Breast epithelium (tissue), 4 donors: Measurements from ENCODE around the gene ECPAS. TPM values are rescaled to one million over a fixed set of nuclear protein-coding genes. Genes with fewer than 3 reads are reported as not detected.
"Not testable (repeated sequence)": the region's sequence is repeated elsewhere in the genome, so short reads cannot be mapped to it uniquely, and the experiment has no call there.

Source experiments
- DNase-seq, 2 donors: peaks; one replicate each; pipeline ENCODE4 v3.0.0-alpha.2; 2019; ENCODE audit warnings: low spot score in 2 of 2
- H3K27ac ChIP-seq, 2 donors: fragments of 200-600 bp; sonication (generic) in 1 of 2; one replicate each; pipeline ENCODE4 v1.5.1; 2016 to 2019; ENCODE audit warnings: mild to moderate bottlenecking in 1 of 2
- H3K27me3 ChIP-seq, 2 donors: fragments of 200-600 bp; sonication (generic) in 1 of 2; one replicate each; pipeline versions ENCODE4 v1.5.1 to v1.6.0; 2017 to 2019; ENCODE audit warnings: control low read depth in 1 of 2, mild to moderate bottlenecking in 1 of 2
- H3K36me3 ChIP-seq: fragments of 200-600 bp; one replicate; pipeline ENCODE4 v1.5.1; 2019
- H3K4me1 ChIP-seq, 2 donors: fragments of 200-600 bp; sonication (generic); one replicate each; pipeline ENCODE4 v1.5.1; 2016 to 2019; ENCODE audit warnings: control low read depth in 1 of 2
- H3K4me3 ChIP-seq, 3 donors: fragments of 200-600 bp; sonication (generic); 1 replicate in 2 of 3; 2 replicates in 1 of 3; pipeline ENCODE4 v1.5.1; 2016 to 2019; ENCODE audit warnings: mild to moderate bottlenecking in 3 of 3, moderate library complexity in 2 of 3
- H3K9me3 ChIP-seq, 2 donors: fragments of 200-600 bp; sonication (generic) in 1 of 2; one replicate each; pipeline ENCODE4 v1.5.1; 2016 to 2019; ENCODE audit warnings: control low read depth in 1 of 2
- POLR2A ChIP-seq: fragments of 450-650 bp; IDR thresholded peaks from one replicate; pipeline ENCODE4 v1.6.1; 2016; ENCODE audit warnings: antibody characterized with exemption, mild to moderate bottlenecking, moderate library complexity
- POLR2AphosphoS5 ChIP-seq, 3 donors: sonication (generic); formaldehyde crosslinking; IDR thresholded peaks; one replicate each; pipeline ENCODE4 v1.6.1; 2017; ENCODE audit warnings: antibody characterized with exemption in 3 of 3
- intact Hi-C: fragments of 100-400 bp; cut with DNase I; formaldehyde crosslinking; loops from one replicate; pipeline ENCODE4 v1.15.1; 2023; ENCODE audit warnings: low total_unique reads
- total RNA-seq, 3 donors: library from RNA; depleted of rRNA; stranded (reverse); fragments of >200 nt; gene quantifications; one replicate each; pipeline ENCODE4 v1.1.0, GENCODE V29; 2016
- TF ChIP-seq, protein P1 (sequence below), 3 donors: fragments of 450-650 bp; IDR thresholded peaks; one replicate each; pipeline ENCODE4 v1.5.1; 2016 to 2017; ENCODE audit warnings: antibody characterized with exemption in 3 of 3, mild to moderate bottlenecking in 3 of 3, moderate library complexity in 3 of 3

ECPAS gene
- total RNA-seq, 3 donors from 2014 or later: 91.6 to 159 (median 94.1) TPM

DNA sequence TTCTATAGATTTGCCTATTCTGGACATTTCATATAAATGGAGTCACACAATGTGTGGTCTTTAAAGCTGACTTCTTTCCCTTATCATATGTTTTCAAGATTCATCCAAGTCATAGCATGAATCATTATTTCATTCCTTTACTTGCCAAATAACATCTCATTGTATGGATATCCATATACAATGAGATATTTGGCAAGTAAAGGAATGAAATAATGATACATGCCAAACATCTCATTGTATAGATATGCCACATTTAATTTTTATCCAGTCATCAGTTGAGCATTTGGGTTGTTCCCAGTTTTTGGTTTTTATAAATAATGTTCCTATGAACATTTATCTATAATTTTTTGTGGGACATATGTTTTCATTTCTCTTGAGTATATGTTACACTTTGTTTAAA, 133.6 kb downstream of the ECPAS start:
- no peak overlapping the region for H3K4me3 ChIP-seq
- TF ChIP-seq, protein P1, sequence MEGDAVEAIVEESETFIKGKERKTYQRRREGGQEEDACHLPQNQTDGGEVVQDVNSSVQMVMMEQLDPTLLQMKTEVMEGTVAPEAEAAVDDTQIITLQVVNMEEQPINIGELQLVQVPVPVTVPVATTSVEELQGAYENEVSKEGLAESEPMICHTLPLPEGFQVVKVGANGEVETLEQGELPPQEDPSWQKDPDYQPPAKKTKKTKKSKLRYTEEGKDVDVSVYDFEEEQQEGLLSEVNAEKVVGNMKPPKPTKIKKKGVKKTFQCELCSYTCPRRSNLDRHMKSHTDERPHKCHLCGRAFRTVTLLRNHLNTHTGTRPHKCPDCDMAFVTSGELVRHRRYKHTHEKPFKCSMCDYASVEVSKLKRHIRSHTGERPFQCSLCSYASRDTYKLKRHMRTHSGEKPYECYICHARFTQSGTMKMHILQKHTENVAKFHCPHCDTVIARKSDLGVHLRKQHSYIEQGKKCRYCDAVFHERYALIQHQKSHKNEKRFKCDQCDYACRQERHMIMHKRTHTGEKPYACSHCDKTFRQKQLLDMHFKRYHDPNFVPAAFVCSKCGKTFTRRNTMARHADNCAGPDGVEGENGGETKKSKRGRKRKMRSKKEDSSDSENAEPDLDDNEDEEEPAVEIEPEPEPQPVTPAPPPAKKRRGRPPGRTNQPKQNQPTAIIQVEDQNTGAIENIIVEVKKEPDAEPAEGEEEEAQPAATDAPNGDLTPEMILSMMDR (IDR thresholded peaks at IDR 0.05): no peak
- no peak for TF ChIP-seq POLR2A
- no peaks in the 10 kb centered on the region for H3K27me3 ChIP-seq
- H3K9me3 ChIP-seq: no peaks in the 10 kb centered on the region
- no peak for DNase-seq
- intact Hi-C loops: no loop called here
- H3K36me3 ChIP-seq: no peaks in the 10 kb centered on the region
- H3K4me1 ChIP-seq: no peaks in the 10 kb centered on the region
- no peak overlapping the region for H3K27ac ChIP-seq

DNA sequence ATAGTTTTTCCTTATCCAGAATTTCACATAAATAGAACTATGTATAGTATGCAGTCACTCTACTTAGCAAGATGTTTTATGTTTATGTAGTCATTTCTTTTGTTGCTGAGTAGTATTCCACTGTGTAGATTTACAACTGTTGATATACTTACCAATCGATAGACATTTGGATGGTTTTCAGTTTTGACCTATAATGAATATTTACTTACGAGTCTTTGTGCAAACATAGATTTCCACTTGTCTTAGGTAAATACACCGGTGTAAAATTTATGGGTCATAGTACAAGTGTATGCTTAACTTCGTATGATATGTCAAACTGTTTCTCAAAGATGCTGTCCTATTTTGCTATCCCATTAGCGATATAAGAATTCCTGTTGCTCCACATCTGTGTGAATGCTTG, 134.4 kb downstream of the ECPAS start:
- H3K36me3 ChIP-seq: no peaks in the 10 kb centered on the region
- H3K27ac ChIP-seq: no peak overlapping the region
- H3K4me3 ChIP-seq: no peak overlapping the region
- H3K9me3 ChIP-seq: no peaks in the 10 kb centered on the region
- no peak for TF ChIP-seq POLR2A
- TF ChIP-seq POLR2AphosphoS5 (IDR thresholded peaks at IDR 0.05): no peak
- TF ChIP-seq, protein P1 (IDR thresholded peaks at IDR 0.05): no peak
- DNase-seq: no peak
- intact Hi-C loops: no loop called here
- H3K27me3 ChIP-seq: no peaks in the 10 kb centered on the region
- H3K4me1 ChIP-seq: no peaks in the 10 kb centered on the region

GRCh38 chr9:111348821-111349271, 135.3 kb downstream of the ECPAS start:
- H3K27me3 ChIP-seq: no peaks in the 10 kb centered on the region
- no peak overlapping the region for H3K4me3 ChIP-seq
- no peaks in the 10 kb centered on the region for H3K36me3 ChIP-seq
- no peaks in the 10 kb centered on the region for H3K4me1 ChIP-seq
- no peak for DNase-seq
- no peaks in the 10 kb centered on the region for H3K9me3 ChIP-seq
- intact Hi-C loops: no loop called here
- no peak overlapping the region for H3K27ac ChIP-seq
- TF ChIP-seq POLR2A (no peak), POLR2AphosphoS5 (IDR thresholded peaks at IDR 0.05) (no peak)
- TF ChIP-seq, protein P1 (IDR thresholded peaks at IDR 0.05): no peak

GRCh38 chr9:111334318-111334863, 149.8 kb downstream of the ECPAS start:
- H3K4me3 ChIP-seq, intact Hi-C loops, H3K27ac ChIP-seq, H3K27me3 ChIP-seq, H3K36me3 ChIP-seq, H3K9me3 ChIP-seq, H3K4me1 ChIP-seq, DNase-seq: not testable (repeated sequence)

DNA sequence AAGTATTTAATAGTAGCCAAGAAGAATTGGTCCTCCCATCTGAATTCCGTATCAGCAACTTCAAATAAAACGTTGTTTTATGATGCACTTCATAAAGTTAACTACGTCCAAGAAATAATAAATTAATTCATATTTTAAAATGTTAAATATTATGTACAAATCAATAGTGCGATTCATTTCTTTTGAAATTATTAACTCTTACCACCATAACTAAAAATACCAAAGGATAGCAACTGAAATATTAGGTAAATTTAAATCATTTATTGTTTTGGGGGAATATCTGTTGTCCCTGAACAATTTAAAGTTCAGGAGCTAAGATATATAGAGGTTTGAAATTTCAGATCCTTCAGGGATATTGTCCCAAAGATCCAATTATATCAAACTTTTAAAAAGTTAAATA, 154.1 kb downstream of the ECPAS start, which contains the start of gene OR2K2:
OR2K2 (minus strand) TSS at position 101 of the 400 bp plus-strand sequence. CDS start 1,791 bp downstream, outside the sequence.
- H3K9me3 ChIP-seq: no peaks in the 10 kb centered on the region
- H3K27ac ChIP-seq: no peak within 1 kb of the TSS
- no peaks in the 10 kb centered on the region for H3K4me1 ChIP-seq
- H3K4me3 ChIP-seq: no peak within 1 kb of the TSS
- no peaks in the 10 kb centered on the region for H3K27me3 ChIP-seq
- no peak for DNase-seq
- TF ChIP-seq POLR2A: no peak
- TF ChIP-seq, protein P1 (IDR thresholded peaks at IDR 0.05): no peak
- no peak for TF ChIP-seq POLR2AphosphoS5 (IDR thresholded peaks at IDR 0.05)
- H3K36me3 ChIP-seq: no peaks in the 10 kb centered on the region
- intact Hi-C loops: no loop called here

DNA sequence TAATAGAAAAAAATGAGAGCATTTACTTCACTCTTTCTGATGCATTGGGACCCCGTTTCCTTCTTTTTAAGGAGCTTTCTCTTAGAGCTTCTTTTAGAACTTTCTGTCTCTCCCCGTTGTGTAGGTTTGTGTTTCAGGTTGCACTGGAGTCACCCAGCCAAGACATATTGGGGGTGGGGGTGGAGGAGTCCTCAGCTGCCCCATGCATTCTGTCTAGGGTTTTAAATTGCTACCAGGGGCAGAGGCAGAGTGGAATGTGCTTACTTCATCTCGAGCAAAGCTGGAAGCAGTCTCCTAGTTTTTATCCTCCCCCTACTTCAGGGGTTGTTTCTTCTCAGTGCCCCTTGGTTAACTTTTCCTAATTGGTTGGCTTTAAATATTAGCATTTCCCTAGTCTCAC, 163.6 kb downstream of the ECPAS start:
- no peaks in the 10 kb centered on the region for H3K9me3 ChIP-seq
- H3K4me3 ChIP-seq: no peak overlapping the region
- H3K36me3 ChIP-seq: no peaks in the 10 kb centered on the region
- no peak overlapping the region for H3K27ac ChIP-seq
- no peak for DNase-seq
- H3K27me3 ChIP-seq: no peaks in the 10 kb centered on the region
- TF ChIP-seq, protein P1 (IDR thresholded peaks at IDR 0.05): no peak
- no peak for TF ChIP-seq POLR2A
- TF ChIP-seq POLR2AphosphoS5 (IDR thresholded peaks at IDR 0.05): no peak
- intact Hi-C loops: no loop called here
- no peaks in the 10 kb centered on the region for H3K4me1 ChIP-seq
